KG1 (cell line): ENCODE data around the gene GP2.
"Not testable (repeated sequence)": the region's sequence is repeated elsewhere in the genome, so short reads cannot be mapped to it uniquely, and the experiment has no call there.

Experiments used
- DNase-seq: peaks from one replicate; lab custom pipeline; 2025; lab: John Stamatoyannopoulos, UW

GP2 gene

DNA sequence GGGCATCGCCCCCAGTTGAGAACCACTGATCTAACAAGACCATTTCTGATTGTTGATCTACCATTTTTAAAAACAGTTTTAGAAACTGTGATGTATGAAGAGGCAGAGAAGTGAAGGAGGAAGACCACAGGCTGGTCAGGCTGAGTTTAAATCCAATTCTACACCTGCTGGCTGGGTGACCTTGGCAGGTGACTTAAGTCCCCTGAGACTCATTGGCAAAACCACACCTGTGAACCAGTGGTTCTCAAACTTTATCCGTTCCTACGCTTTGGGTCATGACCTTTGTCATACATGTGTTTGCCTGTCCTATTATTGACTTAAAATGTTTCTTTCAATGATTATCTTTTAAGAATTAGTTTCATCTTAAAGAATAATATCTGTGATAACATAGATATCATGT, 2.3 kb downstream of the GP2 start:
- DNase-seq = no peak

DNA sequence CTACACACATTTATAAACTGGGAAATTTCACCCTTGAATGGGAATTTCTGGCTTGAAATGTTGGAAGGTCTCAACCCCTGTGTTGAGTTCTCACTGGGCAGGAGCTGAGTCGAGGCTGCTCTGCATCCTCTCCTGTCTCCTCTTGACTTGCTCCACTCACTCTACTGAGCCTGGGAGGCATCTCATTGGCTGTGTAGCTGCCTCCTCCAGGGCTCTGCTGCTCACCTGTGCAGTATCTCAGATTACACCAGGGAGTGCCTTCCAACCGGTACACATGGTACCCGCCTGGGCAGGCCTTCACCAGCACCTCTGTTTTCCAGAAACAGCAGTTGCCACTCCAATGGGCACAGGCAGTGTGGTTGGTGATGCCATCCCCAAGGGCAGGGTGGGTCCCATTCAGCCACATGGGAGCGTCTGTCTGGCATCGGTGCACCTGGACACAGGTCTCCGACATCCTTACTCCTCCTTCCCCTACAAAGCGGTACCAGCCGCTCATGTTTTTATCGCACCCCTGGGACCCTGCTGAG, 3.7 kb downstream of the GP2 start:
- no peak for DNase-seq

DNA sequence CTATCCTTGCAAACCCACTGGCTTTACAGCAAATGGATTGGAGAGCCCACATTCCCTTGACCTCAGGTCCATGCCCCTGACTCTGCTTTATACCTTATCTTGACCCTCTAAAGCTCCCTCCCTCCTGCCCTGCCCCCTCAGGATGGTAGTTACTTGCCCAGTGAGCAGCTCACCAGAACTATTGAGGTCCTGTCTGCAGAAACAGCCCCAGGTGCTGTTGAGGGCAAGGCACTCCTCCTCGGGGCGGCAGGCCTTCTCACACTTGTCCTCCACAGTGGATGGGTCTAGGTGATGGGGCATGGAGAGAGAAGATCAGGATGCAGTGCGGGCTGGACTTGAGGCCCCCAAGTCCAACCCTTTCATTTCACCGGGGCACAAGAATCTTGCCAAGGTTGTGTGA, 4.6 kb downstream of the GP2 start:
- DNase-seq = no peak

DNA sequence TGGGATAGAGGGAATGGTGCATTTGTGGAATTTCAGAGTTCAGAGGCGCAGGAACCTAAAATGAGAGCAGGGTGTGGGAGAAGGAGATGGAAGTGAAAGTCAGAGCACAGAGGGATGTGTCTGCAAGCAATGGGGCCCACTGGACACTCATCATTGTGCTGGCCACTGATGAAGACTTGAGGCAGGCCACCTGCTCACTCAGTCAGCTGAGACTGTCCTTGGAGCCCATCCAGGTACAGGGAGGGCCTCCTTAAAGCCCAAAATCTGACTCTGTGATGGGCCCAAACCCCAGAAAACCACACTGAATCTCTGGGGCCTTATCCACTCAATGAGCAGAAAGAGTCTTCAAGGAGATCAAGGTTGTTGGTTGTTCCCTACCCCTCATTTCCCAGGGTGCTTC, 5.6 kb downstream of the GP2 start:
- no peak for DNase-seq

DNA sequence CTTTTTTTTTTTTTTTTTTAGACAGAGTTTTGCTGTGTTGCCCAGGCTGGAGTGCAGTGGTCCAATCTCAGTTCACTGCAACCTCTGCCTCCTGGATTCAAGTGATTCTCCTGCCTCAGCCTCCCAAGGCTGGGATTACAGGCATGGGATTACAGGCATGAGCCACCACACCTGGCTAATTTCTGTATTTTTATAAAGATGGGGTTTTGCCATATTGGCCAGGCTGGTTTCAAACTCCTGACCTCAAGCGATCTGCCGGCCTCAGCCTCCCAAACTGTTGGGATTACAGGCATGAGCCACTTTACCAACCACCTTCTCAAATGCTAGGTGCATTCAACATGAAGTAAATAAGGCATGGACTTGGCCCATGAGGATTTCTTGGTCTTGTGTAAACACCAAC, 6.3 kb downstream of the GP2 start:
- DNase-seq = not testable (repeated sequence)

DNA sequence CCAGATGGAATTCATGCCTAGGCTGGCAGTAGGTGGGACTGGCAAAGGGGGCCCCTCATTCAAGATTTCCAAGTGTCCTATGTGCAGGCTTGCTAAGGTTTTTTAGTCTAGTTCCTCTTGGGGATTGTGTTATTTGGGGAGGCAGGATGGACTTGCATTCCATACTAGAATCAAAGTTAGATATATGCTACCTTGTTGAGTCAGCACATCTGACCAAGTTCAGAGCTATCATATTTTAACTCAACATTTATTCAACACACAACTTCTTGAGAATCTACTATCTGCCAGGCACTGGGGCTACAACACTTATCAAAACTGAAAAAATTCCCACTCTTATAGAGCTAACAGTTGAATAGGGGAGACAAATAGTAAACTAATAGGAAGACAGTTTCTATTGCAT, 6.7 kb downstream of the GP2 start:
- no peak for DNase-seq

DNA sequence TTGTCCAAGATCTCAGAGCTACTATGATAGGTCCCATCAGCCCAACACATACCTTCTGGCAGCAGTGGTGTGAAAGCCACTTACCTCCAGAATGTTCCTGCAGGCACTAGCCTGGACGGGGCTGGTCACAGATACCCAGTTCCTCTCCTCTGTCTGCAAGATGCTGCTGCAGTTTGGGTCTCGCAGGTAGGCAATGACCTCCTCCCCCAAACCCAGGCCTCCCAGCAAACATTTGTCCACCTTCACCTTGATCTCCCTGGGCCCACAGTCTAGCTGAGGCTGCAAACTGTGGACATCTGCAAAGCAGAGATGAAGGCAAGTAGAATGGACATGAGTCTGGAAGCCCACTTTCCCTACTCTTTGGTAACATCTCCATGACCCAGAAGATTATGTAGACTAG, 7.1 kb downstream of the GP2 start:
- no peak for DNase-seq

DNA sequence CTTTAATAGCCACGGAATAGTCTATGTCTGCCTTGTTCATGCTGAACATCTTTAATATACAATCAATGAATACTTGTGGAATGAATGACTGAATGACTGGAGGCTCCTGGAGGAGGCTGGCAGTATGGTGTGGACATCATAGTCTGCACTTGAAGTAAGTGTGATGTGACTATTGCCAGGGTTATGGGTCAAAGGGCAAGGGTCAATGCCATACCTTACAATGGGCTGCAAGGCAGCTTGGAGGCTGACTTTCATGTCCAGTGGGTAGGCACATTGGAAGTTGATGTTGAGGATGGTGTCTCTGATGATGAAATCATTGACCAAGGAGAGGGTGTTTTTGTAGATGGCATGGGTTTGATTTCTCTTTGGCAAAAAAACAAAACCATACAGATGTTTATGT, 7.9 kb downstream of the GP2 start:
- DNase-seq = no peak

DNA sequence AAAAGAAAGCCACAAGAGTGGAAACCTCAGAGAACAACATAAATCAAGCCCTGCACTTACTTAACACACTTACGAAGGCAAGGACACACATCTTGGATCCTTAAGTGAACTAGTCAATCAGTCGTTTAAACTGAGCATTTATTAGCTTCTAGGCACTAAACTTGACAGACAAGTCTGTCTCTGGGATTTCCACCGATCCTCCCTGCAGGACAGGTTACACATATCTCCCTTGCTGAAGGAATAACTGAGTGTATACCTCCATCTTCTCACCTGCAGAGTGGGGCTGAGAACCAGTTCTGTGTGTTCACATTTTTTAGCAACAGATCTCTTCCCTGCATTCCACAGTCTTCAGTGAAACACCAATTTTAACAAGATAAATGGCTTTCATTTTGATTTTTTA, 8.9 kb downstream of the GP2 start:
- no peak for DNase-seq

DNA sequence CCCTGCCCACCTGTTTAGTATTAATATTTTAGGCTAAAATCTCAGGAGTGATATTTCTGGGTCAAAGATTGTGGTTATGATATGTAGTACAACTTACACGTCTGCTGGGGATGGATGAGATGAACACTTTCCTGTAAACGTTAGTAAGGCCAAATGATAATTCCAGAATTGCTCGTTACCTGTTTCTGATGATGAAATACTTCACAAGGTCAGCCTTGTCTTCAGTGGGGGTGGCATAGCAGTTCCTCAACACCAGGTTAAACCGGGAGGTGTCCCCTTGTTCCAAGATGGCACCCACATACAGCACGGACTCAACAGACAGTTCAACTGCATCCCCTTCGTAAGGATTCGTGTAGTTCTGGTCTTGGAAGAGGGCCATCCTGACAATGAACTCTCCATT, 9.3 kb downstream of the GP2 start:
- DNase-seq = no peak

DNA sequence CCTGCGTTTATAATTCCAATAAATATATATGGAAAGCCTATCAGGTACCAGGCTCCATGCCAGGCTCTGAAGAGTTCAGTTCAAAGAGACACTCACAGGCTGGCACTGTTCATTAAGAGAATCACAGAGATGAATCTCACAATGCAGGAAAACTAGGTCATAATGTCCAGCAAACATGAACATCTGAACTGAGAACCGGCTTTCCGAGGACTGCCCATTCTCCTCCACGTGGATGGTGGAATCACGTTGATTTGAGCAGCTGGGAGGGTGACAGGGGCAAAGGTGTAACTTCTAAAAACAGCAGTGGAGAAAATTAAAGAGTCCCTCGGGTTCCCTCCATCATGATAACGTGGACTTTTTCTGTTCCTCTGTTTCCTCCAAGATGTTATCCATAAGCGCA, 10.2 kb downstream of the GP2 start:
- DNase-seq = no peak

DNA sequence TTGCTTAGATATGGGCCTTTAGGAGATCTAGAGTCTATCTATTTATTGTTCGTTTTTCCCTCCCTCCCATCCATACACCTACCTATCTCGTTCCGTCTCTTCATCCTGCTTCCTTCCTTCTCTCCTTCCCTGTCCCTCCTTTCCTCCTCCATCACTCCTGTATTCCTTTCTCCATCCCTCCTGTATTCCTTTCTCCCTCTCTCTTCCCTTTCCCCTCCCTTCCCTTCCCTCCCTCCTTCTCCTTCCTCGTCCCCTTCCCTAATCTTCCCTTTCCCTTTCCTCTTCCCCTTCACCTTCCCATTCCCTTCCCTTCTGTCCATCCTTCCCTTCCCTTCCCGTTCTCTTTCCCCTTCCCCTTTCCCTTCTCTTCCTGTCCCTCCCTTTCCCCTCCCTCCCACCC, 10.6 kb downstream of the GP2 start:
- no peak for DNase-seq

DNA sequence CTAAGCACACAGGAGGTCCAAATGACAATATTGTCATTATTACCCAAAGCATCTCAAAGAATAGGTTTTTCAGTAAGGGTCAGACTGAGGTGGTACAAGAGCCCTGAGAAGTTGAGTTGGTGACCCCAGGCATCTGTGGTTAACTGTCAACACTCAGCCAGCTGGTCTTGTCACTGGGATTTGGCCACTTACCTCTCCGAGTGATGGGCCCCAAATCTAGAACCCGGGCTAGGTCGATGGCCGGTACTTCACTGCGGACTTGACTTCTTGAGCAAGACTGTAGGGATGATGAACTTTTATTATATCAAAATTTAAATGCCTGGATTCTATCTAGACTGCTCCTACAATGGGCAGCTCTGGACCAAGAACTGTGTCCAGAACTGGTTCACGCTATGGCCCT, 11.5 kb downstream of the GP2 start:
- DNase-seq = no peak

DNA sequence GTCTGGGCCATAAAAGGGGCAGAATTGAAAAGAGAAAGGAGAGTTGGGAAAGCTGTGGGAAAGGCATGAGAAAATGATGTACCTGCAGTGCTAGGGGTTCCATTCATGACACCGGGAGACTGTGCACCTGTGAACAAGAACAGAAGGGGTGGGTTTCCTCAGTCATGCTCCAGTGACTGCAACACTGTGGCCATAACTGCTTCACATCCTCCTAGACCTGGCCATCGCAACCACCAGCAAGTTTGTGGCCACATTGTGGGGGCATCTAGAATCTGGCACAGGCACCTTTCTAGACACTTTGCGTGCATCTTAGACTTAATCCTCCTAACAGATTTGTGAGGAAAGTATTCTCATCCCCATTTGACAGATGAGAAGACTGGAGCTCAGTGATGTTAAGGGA, 12.7 kb downstream of the GP2 start:
- no peak for DNase-seq

DNA sequence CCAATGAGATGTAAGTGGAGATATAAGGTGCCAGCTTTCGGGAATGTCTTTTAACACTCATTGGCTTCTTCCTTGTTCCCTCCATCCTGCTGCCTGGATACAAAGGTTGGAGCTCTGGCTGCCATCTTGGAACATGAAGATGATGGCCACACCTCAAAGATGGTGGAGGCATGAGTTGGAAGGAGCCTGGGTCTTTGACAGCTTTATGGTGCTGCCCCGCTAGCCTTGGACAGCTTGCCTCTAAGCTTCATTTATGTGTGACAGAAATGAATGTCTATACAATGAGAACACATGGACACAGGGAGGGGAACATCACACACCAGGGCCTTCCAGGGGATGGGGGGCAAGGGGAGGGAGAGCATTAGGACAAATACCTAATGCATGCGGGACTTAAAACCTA, 13.6 kb downstream of the GP2 start:
- no peak for DNase-seq

DNA sequence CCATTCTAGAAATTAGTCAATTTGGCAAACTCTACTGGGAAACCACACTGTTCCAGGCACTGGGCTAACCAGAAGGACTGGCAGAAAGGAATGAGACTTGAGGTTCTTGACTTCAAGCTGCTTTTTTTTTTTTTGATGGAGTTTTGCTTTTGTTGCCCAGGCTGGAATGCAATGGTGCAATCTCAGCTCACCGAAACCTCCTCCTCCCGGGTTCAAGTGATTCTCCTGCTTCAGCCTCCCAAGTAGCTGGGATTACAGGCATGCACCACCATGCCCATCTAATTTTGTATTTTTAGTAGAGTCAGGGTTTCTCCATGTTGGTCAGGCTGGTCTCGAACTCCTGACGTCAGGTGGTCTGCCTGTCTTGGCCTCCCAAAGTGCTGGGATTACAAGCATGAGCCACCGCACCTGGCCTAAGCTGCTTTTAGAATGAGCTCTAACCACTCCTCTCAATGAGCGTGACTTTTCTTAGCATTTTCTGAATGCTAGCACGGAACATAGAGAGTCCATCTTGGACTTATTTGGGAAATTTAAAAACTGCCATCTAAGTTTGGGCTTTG, 14.7 kb downstream of the GP2 start:
- DNase-seq = not testable (repeated sequence)

DNA sequence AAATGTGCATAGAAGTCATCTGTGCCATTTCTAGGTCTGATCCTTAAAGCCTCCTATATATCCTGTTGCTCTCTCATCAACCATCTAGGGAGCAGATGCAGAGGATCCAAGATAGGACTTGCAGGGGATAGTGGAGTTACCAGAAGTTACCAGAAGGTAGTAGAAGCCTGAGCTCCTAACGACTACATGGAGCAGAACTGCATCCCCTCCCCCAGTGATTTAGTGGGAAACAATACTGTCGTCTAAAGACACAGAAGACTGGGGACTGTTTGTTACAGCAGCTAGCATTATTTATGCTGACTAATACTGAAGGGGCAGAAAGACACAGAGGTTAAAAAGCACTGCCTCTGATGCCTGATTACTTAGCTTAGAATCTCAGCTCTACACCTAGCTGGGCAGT, 15.8 kb downstream of the GP2 start:
- no peak for DNase-seq

DNA sequence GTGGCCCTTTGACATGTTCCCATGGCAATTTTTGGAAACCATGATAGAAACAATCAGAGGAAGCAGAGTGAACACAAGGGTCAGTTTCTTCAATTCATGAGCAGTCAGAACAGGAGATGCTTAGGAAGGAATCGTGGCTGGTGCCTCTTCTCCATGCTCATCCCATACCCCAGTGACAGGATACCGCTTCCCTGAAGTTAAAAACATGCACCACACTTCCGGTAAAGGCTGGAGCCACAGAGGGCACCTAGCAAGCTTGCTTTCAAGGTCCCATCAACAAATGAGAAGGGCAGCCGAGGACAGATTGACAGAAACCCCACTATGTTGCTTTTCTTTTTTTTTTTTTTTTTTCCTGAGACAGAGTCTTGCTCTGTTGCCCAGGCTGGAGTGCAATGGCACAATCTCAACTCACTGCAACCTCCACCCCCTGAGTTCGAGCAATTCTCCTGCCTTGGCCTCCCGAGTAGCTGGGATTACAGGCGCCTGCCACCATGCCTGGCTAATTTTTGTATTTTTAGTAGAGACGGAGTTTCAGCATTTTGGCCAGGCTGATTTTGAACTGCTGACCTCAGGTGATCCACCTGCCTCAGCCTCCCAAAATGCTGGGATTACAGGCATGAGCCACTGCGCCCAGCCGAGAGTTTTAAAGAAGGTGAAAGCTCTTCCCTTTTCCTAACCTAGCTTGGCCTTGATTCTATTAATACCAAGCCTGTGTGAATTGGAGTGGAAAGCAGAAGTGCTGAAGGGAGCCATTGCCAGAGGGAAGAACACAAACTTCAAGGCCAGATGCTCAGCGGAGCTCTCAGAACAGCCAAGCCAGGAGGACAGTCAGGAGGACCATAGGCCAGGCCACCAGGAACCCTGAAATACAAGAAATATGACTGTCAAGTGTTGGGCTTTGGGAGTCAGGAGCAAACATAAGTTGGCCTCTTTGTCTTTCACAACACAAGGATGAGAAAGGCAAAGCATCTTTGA, 16.6 kb downstream of the GP2 start:
- DNase-seq = no peak

DNA sequence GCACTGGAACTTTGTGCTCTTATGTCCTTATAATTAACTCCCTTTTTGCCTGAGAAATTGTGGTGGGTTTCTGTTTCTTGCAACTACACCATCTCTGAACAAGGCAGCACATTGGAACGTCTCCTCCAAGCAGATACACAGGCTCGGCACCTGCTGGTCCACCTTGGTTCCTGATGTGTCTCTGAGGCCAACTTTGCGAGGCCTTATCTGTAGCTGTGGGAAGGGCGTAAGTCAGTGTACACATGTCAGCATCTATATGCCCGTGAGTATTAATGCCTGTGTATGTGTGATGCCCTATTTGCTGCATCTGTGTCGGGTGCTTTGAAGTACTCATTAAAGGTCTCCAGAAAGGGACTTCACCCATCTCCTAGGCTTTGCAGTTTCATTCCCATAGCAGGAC, 17.5 kb downstream of the GP2 start:
- DNase-seq = no peak

DNA sequence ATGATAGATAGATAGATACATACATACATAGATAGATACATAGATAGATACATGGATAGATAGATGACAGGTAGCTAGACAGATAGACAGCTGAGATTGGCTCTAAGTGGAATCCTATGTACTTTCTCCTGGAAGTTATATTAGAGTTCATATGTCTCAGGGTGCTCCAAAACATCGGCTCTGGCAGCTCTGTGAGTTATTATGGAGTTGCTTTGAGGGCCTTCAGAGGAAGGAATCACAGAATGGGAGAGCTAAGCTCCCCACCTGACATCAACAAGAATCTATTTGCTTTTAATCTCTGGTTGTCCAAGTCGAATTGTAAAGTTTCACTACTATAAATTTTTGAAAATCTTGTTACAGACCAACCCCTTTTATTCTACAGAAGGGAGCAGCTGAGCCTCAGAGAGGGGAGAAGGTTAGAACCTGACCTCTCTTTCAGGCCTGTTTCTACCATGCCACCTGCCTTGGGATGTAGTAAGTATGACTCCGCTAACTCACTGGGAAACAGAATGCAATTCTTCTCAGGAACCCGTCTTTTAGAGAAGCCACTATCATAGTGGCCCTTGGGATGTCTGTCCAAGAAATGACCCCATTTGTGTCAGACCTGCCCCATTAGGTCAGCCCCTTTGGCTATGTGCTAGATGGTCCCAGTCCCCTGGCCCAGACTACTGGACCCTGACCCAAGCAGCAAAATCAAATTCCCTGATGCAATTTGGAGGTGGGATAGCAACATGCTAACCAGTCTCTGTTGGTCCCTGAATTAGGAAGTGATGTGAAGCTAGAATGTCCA, 18.3 kb downstream of the GP2 start:
- no peak for DNase-seq

DNA sequence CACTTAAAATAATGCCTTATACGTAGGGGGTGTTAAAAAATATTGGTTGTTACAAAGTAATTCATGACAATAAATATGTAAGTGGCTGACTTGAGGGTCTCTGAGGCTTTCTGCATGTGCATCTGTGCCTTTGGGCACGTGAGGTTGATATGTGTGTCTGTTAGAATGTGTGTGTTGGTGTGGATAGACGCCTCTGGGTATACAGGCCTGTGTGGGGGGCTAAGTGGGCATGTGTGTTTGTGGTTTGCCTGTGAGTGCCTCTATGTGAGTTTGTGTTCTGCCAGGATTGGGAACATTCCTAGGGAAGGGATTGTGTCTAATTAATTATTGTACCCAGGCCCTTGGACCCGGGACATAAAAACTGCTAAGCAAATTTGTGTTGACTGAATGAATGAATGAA, 19.0 kb downstream of the GP2 start:
- no peak for DNase-seq

DNA sequence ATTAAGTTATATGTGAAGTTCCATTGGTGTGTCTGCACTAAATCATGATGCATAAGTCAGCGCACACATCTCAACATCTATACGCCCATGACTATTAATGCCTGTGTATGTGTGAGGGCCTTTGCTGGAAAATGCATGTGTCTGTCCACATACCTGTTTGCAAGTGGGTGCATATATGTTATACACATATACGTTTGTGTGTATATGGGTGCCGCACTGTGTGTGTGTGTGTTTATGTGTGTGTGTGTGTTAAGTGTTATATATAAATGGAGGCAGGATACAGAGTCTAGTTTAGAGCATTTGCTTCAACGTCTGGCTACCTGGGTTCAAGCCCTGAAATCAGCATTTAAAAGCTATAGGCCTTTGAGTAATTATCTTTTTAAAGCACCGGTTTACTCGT, 19.5 kb downstream of the GP2 start:
- DNase-seq = no peak

DNA sequence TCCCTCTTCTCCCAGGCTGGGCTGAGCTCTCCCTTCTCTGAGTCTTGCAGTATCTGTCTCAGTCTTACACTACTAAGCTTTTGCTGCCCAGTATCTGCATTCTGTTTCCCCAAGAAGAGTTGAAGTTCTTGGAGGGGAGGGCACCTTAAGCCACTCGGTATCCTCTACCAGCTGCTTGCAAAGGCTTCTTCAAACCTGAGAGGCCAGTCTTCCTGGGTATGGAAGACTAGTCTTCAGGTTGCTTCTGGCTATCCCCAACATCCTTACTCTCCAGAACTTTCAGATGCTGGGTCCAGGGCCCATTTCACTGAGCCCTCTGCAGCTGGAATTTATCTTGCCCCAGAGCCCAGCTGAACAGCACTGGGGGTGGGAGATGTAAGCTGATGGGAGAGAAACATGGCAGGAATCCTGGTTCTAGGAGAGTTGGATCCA, 20.1 kb downstream of the GP2 start:
- no peak for DNase-seq
